GM18499 (cell line): ENCODE measurements around the gene AUH.
"Not testable (repeated sequence)": the region's sequence is repeated elsewhere in the genome, so short reads cannot be mapped to it uniquely, and the experiment has no call there.

Experiments used
- ATAC-seq: cut with Tn5 transposase; IDR thresholded peaks from one replicate; pipeline ENCODE4 v1.9.1; 2021; ENCODE audit warnings: moderate number of reproducible peaks; ENCODE audit not compliant: insufficient read depth, unreplicated experiment

AUH gene

DNA sequence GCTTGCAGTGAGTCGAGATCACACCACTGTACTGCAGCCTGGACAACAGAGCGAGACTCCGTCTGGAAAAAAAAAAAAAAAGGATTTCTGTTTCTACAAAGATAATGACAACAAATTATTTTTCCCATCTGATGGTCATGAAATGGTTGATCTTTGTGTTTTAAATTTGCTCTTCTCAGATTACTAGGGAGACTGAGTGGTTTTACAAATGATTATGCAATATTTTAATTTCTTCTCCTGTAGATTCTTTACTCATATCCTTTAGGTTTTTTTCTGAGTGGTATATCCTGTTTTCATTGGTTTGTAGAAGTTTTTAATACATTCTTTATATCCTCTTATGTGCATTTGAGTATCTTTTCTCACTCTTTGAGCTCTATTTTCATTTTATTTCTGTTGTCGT is 20.6 kb upstream of the AUH start:
- ATAC-seq = no peak

DNA sequence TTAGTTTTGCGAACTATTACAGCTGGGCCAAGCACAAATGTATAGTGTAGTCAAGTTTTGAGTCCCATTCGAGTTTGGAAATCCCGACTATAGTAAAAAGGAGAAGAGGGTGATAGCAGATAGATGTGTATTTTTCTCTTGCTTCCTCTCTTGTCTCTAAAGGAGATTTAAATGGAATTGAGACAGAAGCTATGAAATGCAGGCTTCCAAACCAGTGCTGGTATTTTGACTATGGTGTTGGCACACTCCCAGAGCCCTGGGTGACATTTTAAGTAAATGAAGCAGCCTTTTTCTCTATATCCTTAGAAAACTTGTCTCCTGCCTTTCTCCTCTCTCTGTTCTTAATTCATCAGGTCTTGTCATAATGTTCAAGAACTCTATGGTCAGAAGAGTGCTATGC is 17.7 kb upstream of the AUH start:
- no peak for ATAC-seq

DNA sequence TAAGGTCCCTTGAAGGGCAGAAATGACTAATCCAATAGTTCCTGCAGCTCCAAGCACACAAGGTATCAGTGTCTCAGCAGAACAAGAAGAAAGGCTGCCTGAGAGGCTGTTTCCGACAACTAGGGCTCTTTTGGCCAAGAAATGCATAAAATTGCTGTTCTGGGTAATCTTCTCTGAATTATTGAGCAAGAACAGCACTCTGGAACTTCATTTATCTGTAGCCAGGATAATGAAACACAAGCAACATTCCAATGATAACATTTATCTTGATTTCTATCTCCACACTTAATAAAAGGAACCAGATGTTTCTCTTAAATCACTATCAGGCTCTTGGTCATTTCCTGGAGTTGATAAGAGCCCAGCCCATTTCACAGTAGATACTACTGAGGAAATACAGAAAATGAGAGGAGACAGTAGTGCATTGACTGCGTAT is 17.0 kb upstream of the AUH start:
- no peak for ATAC-seq

DNA sequence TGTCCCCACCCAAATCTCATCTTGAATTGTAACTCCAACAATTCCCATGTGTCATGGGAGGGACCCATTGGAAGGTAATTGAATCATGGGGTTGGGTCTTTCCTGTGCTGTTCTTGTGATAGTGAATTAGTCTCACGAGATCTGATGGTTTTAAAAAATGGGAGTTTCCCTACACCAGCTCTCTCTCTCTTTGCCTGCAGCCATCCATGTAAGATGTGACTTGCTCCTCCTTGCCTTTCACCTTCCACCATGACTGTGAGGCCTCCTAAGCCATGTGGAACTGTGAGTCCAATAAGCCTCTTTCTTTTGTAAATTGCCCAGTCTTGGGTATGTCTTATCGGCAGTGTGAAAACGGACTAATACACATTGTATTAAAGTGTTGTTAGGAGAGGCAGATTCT is 16.3 kb upstream of the AUH start:
- not testable (repeated sequence) for ATAC-seq

DNA sequence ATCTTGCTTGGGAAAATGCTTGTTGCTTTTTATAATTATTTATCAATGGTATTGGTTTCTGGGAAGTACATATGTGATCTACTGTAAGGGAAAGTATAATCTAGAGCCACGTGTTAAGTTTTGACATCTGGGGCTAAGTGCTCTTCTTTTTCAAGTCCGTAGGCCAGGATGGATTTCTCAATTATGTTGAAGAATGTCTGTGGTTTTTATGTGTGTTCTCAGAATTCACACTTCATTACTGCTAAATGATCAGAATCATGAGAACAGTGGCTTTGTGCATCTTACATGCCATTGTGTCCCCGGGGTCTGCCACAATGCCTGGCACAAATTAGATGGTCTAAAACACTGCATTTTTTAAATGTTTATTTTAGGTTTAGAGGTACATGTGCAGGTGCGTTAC is 14.5 kb upstream of the AUH start:
- no peak for ATAC-seq

DNA sequence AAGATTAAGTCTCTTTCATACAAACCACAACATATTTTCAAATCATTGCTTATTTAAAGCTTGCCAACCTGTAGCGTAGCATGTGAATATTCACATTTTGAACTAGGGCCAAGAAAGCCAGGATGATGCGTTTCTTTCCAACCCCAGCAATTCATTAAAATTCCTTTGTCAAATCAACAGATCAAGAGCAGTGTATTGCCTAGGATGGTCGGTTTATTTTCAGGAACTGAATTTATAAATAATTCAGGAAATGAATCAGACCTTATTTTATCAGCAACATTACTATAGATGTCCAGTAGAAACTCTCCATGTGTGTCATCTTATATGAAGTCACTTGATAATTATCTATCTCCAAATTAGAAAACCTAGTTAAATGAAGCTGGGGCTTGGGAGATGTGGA is 13.2 kb upstream of the AUH start:
- no peak for ATAC-seq

DNA sequence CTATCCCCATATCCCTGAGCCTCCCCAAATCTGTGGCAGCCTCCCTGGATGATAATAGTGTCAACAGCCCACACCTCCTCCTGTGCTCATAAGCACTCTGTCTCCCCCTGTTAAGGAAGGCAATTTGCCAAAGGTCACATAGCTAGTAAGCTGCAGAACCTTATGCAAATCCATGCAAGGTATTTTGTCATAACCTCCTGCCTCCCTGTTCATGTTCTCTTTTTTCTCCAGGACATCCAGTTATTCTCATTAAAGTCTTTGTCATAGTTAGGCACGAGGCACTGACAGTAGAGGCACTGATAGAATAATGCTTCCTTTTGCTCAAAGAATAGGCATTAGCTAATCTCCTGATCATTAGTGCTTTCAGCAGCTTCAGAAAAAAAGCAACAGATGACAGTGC is 10.2 kb upstream of the AUH start:
- no peak for ATAC-seq

DNA sequence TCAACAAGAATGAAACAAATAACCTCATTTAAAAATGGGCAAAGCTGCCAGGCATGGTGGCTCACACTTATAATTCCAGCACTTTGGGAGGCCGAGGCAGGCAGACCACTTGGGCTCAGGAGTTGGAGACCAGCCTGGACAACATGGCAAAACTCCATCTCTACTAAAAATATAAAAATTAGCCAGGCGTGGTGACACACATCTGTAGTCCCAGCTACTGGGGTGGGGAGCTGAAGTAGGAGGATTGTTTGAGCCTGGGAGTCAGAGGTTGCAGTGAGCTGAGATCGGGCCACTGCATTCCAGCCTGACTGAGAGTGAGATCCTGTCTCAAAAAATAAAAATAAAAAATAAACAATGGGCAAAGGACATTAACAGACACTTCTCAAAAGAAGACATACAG is 8.3 kb upstream of the AUH start:
- ATAC-seq = not testable (repeated sequence)

DNA sequence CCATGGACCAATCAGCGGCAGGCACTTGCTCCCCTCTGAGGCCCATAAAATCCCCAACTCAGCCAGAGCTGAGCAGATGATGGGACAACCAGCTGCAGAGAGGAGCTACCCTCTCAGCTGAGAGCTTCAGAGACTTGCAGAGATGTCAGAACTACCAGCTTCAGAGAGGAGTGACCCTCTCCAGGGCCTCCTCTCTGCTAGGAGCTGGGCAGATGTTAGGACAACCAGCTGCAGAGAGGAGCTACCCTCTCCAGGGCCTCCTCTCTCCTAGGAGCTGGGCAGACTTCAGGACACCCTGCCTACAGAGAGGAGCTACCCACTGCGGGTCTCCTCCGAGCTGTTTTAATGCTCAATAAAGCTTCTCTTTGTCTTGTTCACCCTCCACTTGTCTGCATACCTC is 3.0 kb upstream of the AUH start:
- no peak for ATAC-seq

DNA sequence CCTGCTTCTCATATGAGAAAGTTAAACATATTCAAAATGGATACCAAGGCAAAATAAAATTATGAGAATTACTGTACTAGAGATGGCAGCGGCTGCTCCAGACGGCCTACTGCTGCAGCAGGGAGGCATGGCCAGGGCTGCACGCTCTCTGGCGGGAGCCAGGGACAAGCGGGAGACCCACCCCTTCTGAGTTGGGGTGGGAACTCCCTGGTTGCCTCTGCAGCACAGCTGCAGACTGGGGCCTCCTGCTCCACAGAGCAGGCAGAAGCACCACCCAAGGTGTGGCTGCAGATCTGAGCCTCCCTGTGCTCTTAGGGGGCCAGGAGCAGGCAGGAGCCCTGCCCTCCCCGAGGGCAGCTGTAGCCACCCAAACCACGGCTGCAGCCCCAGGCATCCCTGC is 2.3 kb upstream of the AUH start:
- no peak for ATAC-seq

DNA sequence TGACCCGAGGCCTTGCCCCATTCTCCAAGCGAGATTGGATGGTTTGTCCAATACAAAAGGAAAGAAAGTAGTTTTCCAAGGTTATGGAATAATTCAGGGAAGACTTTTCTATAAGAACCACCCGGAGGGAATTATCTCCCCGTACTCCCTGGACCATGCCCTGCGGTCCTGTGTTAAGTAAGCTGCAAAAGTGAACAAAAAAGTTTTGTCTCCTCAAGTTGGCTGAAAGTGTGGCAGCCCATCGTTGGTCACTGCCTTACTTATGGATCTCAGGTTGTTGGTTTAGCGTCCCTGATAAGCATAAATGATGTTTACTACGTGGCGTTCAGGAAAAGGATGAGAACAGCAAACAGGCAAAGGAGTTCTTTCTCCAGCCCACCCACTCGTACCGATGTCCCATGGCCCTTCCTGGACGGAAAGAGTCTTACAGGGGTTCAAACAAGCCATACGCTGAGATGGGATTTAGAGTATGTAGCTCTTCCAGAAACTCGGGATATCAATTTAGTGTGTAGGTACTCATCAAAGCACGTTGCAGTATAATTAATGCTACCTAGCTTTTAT is 413 bp upstream of the AUH start:
- no peak for ATAC-seq

DNA sequence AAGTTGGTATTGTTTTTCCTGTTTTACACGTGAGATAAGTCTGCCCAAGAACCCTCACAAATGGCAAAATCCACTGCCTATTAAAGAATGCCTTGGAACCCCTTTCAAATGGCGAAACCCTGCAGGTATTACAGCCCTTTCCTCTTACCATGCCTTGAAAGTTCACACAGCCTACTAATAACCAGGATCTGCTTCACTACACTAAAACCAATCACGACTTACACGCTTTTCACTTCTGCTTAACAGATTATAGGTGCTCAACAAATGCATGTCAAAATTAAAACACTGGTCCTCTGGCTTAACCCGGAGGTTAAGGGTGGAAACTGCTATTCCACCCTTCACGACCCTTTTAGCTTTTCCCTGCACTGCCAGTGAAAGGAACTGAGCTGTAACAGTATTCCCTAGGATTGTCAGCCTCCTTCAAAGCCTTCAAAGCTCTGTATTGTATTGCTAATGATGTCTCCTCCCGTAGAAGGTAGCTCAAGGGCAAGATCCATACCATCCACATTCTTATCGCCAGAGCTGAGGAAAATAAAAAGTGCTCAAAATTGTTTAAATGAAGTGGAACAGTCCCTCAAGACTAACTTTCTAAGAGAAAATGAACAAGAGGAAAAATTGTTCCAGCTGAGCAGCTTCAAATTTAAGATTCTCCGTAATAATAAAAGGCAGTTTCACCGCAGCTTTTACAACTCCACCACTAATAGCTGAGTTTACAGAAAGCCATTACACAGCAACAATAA is 997 bp downstream of the AUH start:
- ATAC-seq = no peak

DNA sequence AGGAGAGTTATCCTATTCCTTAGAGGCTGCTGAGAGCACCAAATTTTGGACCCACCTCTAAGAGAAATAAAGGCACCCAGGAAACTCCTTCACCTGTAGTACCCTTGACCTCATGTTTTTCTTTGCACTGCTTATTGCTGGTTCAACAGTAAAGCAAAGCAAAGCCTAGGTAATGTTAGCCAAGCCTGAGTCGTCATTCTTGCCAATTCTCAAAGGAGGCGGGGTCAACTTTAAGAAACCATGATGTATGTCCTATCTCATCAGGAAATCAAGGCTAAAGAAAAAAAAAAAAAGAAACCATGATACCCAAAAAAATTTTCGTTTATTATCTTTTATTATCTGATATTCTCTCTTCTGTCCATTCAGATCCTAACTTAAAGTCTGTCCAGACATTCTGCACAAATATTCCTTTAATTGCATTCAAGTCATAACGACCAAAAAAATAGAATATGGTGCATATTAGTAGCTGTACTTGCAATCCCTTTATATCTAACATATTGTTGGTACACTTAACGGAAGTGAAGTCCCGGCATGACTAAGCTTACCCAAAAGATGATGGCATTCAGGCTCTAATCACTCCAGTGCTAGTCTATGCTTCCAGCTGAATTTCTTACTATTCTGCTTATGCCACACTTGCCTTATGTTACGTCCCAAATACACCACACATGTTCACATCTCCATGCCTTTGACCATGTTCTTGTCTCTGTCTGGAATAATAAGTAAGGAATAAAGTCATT is 1.8 kb downstream of the AUH start:
- ATAC-seq = no peak

DNA sequence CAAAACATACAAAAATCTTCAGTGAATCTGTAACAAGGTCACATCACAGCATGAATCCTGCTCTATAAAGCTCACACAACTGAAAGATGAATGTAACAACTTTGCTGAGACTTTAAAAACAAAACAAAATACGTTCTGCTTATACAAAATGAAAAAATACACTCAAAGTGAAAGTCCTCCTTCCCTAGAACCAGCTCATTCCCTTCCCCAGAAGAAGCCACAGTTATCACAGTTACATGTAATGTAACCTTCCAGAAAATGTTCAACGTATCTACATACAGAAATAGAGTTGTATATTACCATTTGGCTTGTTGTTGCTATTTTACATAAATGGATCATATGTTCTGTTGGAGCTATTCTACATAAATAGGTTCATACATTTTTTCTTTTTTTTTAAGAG is 2.6 kb downstream of the AUH start:
- no peak for ATAC-seq

DNA sequence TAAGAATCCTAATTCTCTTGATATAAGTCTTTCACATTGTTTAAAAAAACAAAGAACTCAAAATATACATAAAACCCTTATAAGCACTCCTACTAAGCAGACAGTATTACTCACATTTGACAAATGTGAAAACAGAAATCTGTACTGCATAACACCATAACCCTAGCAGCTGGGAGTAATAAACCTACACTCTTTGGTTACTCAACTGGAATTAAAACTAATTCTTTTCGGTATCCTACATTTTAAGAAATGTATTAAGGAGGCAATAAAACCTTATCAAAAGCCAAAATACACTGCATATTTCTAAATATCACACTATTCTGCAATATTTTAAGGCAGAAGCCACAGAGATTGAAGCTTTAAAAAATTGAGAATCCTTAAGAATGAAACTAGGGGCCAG is 6.8 kb downstream of the AUH start:
- ATAC-seq = no peak

DNA sequence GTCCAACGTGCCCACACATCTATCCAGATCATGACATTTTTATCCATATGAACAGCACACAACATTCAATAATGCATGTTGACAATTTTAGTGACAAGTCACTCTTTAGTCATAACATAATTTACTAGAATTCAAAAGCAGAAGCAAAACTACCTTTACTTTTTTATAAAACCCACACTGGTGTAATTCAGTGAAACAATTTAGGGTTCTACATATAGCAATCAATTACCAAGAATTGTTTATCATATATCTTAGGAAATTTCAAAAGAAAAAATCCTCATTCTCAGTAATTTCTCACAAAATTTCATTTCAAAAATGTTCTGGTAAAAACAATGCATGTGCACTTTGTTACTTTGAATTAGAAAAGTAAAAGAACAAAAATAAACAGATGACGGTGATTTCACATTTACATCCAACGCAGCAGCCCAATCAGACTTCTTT is 12.6 kb downstream of the AUH start:
- no peak for ATAC-seq

DNA sequence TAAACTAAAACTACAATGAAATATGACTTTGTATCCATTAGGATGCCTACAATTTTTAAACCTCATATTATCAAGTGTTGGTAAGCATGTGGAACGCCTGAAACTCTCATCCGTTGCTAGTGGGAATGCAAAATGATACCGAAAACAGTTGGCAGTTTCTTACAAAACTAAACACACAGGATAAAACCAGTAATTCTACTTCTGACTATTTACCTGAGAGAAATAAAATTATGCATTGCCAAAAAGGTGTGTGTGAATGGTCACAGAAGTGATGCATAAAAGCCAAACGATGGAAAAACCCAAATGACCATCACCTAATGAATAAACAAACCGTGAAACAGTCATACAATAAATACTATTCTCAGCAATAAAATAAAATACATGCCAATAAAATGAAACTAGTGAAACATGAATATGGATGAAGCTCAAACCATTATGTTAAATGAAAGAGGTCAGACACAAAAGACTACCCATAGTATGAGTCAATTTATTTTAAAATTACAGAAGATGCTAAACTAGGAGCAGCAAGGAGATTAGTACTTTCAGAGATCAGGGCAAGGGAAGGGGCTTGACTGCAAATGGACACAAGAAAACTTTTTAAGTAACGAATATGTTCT is 13.4 kb downstream of the AUH start:
- no peak for ATAC-seq

DNA sequence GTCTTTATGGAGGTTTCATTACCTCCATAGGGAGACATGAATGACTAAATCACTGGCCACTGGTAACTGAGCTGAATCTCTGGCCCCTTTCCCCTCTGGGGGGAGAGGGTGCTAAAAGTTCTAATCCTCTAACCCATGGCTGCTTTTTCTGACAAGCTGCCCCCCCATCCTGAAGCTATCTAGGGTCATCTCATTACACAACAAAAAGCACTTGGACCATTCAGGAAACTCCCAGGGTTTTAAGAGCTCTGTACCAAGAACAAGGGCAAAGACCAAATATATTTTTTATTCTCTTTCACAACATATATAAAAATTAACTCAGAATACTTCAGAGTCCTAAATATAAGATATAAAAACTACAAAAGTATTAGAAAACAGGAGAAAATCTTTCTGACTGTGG is 14.3 kb downstream of the AUH start:
- no peak for ATAC-seq

DNA sequence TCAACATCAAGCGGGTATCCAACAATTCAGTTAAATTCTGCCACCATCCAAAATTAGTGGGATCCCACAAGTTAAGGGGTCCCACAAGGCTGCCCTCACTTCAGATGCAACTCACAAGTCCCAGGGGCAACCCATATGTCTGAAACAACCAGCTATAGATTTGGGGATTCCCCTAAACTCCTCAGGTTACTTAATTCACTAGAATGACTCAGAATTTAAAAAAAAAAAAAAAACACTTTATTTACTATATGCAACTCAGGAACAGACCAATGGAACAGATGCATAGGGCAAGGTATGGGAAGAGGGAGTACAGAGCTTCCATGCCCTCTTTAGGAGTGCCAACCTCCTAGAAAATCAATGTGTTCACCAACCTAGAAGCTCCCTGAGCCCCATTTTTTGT is 15.1 kb downstream of the AUH start:
- no peak for ATAC-seq

DNA sequence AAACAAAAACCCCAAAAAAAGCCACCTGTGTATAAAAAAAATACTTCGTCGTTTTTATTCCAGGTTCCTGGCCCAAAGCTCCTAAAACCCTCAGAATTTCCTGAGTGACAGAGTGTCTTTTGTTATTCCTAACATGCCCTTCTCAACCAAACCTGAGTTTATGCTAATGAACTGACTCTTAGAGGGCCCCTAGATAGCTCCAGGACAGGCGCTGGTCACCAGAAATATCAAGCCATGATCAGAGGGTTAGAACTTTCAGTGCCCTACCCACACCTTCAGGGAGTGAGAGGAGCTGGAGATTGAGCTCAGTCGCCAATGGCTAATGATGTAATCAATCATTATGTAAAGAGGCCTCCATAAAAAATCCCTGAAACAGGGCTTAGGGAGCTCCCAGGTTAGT is 15.7 kb downstream of the AUH start:
- ATAC-seq = no peak

DNA sequence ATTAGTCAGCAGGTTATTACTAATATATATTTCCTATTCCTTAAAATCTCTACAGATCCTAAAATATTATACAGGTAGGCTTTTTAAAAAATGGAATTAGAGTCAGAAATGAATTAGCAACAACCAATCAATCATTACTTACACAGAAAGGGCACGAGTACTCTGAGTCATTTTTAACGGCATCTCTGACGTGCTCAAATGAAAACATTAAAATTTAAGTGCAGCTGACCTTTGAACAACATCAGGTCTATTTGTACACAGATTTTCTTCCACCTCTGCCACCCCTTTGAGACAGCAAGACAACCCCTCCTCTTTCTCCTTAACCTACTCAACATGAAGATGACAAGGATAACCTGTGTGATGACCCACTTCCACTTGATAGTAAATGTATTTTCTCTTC is 19.1 kb downstream of the AUH start:
- ATAC-seq = no peak
